Lung (tissue), 12 donors: Measurements from ENCODE around the gene ATP2B2. TPM values are rescaled to one million over a fixed set of nuclear protein-coding genes. Genes with fewer than 3 reads are reported as not detected.

Experiments used
- ATAC-seq: fragments of 200-7000 bp; cut with Tn5 transposase; one replicate; pipeline ENCODE4 v1.9.1; 2020; ENCODE audit warnings: moderate number of reproducible peaks; ENCODE audit not compliant: insufficient read depth, low FRiP score
- DNase-seq, 3 donors: peaks; one replicate each; pipeline ENCODE4 v3.0.0-alpha.2; 2013 to 2017
- H3K27ac ChIP-seq, 2 donors: one replicate each; pipeline ENCODE4 v1.5.1; 2013; ENCODE audit warnings: mild to moderate bottlenecking in 2 of 2, moderate library complexity in 2 of 2, control low read depth in 1 of 2, inconsistent platforms in 1 of 2, low read depth in 1 of 2, low read length in 1 of 2
- H3K27me3 ChIP-seq, 3 donors: one replicate each; pipeline ENCODE4 v1.5.1; 2013; ENCODE audit warnings: low read length in 2 of 3; ENCODE audit not compliant: control insufficient read depth in 3 of 3, insufficient read depth in 3 of 3
- H3K36me3 ChIP-seq, 4 donors: one replicate each; pipeline ENCODE4 v1.5.1; 2013; ENCODE audit warnings: low read length in 4 of 4, mild to moderate bottlenecking in 1 of 4, moderate library complexity in 1 of 4; ENCODE audit not compliant: control insufficient read depth in 4 of 4, insufficient read depth in 4 of 4
- H3K4me1 ChIP-seq, 5 donors: one replicate each; pipeline ENCODE4 v1.5.1; 2013; ENCODE audit warnings: low read length in 5 of 5, mild to moderate bottlenecking in 2 of 5, moderate library complexity in 1 of 5; ENCODE audit not compliant: control insufficient read depth in 5 of 5, insufficient read depth in 5 of 5
- H3K4me3 ChIP-seq: one replicate; pipeline ENCODE4 v1.5.1; 2013; ENCODE audit warnings: mild to moderate bottlenecking, control low read depth, moderate library complexity
- H3K9ac ChIP-seq, 2 donors: one replicate each; pipeline ENCODE4 v1.5.1; 2013; ENCODE audit warnings: low read length in 2 of 2, control low read depth in 1 of 2; ENCODE audit not compliant: insufficient read depth in 1 of 2
- H3K9me3 ChIP-seq, 4 donors: one replicate each; pipeline ENCODE4 v1.5.1; 2013; ENCODE audit warnings: low read length in 3 of 4, mild to moderate bottlenecking in 1 of 4, moderate library complexity in 1 of 4; ENCODE audit not compliant: control insufficient read depth in 4 of 4, insufficient read depth in 3 of 4
- WGBS, 2 donors: extraction: QIAGEN DNeasy Blood & Tissue Kit; methylation state at CpG; one replicate each; pipeline ENCODE4 v1.1.7; 2013; 5-methylcytosine and 5-hydroxymethylcytosine counted together
- polyA plus RNA-seq, 2 donors: library from polyadenylated mRNA; stranded (reverse); fragments of 200-250 nt; gene quantifications; one replicate each; pipeline ENCODE4 v1.2.1, GENCODE V29; 2013
- total RNA-seq, 2 donors: library from RNA; depleted of rRNA in 1 of 2; stranded (reverse); fragments of >200 nt in 1 of 2; gene quantifications; one replicate each; pipeline ENCODE4 v1.2.1, GENCODE V29; 2014 to 2021
- TF ChIP-seq, protein P1 (sequence below): IDR thresholded peaks from 2 replicates; pipeline ENCODE4 v1.5.1; 2012; ENCODE audit warnings: mild to moderate bottlenecking; ENCODE audit errors: control extremely low read depth, extremely low read depth
- donor health status: control.
- donor health status: control.
- donor health status: Bipolar disorder and iron deficiency.
- donor health status: healthy.
- donor health status: DM: yes; HTN: yes; CAD: no.

The ATP2B2 gene
- total and polyA plus RNA-seq, 4 donors = 0.06 TPM; not detected in 3

DNA sequence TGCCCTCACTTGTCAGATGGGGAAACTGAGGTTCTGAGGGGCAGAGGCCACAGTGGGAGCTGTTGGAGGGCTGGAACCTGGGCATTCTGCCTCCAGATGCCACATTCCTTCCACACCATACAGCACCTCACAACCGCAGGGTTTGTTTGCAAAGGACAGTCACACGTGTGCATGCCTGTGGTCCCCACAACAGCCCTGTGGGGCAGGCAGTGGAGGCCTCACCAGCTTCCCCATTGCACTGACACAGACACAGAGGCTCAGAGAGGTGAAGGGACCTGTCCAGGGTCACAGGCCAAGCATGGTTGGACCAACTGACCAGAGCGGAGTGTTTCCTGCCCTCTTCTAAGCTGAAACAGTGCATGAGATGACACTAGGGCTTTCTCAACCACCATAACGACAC, 109.3 kb downstream of the ATP2B2 start:
- Histone ChIP-seq H3K4me1 (no peaks in the 10 kb centered on the region), H3K36me3 (no peaks in the 10 kb centered on the region), H3K9me3 (no peaks in the 10 kb centered on the region), H3K27me3 (no peaks in the 10 kb centered on the region), H3K27ac (no peak overlapping the region), H3K4me3 (no peak overlapping the region), H3K9ac (no peak overlapping the region)
- TF ChIP-seq, protein P1, sequence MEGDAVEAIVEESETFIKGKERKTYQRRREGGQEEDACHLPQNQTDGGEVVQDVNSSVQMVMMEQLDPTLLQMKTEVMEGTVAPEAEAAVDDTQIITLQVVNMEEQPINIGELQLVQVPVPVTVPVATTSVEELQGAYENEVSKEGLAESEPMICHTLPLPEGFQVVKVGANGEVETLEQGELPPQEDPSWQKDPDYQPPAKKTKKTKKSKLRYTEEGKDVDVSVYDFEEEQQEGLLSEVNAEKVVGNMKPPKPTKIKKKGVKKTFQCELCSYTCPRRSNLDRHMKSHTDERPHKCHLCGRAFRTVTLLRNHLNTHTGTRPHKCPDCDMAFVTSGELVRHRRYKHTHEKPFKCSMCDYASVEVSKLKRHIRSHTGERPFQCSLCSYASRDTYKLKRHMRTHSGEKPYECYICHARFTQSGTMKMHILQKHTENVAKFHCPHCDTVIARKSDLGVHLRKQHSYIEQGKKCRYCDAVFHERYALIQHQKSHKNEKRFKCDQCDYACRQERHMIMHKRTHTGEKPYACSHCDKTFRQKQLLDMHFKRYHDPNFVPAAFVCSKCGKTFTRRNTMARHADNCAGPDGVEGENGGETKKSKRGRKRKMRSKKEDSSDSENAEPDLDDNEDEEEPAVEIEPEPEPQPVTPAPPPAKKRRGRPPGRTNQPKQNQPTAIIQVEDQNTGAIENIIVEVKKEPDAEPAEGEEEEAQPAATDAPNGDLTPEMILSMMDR = no peak
- 73 to 74% methylated on average over 4 of the region's 4 CpGs for WGBS, 2 donors
- DNase-seq (no peak), ATAC-seq (no peak)

DNA sequence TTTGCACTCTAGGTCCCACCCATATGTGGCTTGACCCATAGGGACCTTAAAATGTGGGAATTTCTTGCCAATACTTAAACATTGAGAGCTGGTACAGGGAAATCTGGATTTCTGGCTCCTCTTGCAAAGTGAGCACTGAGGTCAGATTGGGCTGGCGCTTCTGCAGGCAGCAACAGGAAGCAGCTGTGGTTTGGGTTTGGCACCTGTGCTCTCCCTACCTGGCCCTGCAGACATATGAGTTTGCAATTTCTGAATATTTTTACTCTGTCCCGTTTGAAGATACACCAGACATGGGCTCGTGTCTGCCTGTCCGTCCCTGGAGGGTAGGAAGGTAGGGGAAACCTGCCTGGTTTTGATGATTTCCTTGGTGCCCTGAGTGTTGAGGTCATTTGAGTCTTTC, 109.7 kb downstream of the ATP2B2 start:
- ATAC-seq (no peak), DNase-seq (no peak)
- no peak overlapping the region for H3K9ac ChIP-seq
- H3K4me3 ChIP-seq = no peak overlapping the region
- H3K4me1 ChIP-seq = no peaks in the 10 kb centered on the region
- H3K27ac ChIP-seq = no peak overlapping the region
- TF ChIP-seq, protein P1 = no peak
- no peaks in the 10 kb centered on the region for H3K9me3 ChIP-seq
- H3K27me3 ChIP-seq = no peaks in the 10 kb centered on the region
- WGBS, 2 donors = 41 to 60% methylated on average over 4 of the region's 4 CpGs
- no peaks in the 10 kb centered on the region for H3K36me3 ChIP-seq

DNA sequence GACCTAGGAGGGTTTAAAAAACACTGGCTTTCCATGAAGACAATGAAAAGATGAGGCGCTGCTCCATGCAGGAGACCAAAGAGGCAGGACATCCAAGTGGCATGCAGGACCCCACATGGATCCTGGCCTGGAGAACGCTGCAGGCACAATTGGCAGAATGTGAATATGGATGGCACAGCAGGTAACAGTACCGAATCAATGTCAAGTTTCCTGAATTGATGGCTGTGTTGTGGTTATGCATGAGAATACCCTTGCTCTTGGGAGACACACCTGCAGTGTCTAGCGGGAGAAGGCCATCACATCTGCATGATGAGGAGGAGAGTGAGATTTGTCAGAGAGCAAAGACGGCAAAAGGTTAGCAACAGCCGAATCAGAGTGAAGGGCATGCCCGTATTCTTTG, 110.2 kb downstream of the ATP2B2 start:
- Histone ChIP-seq H3K27me3 (no peaks in the 10 kb centered on the region), H3K4me1 (no peaks in the 10 kb centered on the region), H3K36me3 (no peaks in the 10 kb centered on the region), H3K9ac (no peak overlapping the region), H3K9me3 (no peaks in the 10 kb centered on the region), H3K27ac (no peak overlapping the region), H3K4me3 (no peak overlapping the region)
- TF ChIP-seq, protein P1 = no peak
- ATAC-seq (no peak), DNase-seq (no peak)
- 80 to 84% methylated on average over 7 of the region's 7 CpGs for WGBS, 2 donors

DNA sequence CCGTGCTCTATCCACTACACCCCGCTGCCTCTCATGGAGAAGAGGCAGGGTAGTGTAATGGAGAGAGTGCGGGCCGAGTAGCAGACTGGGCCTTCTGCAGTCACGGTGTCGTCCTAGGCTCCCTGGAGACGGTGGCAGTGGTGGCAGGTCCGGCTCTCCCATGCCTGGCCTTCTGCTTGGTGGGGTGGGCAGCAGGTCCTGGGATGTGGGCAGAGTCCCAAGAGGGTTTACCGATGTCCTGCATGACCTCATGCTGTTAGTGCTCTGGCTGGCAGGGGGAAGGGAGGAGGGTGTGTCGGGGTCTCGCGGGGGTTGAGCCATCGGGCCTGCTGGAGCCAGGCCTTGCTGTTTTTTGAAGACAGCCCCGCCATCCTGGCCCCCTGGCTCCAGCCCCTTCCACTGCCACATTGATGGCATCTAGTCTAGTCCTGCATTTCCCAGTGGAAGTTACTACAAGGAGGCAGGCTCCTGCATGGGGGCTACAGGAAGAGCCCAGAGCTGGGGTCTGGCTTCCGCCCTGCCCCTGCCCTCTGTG, 110.8 kb downstream of the ATP2B2 start:
- TF ChIP-seq, protein P1 = no peak
- DNase-seq = no peak
- WGBS, 2 donors = 90 to 96% methylated on average over 14 to 15 of the region's 15 CpGs
- Histone ChIP-seq H3K36me3 (no peaks in the 10 kb centered on the region), H3K9ac (no peak overlapping the region), H3K27ac (no peak overlapping the region), H3K4me1 (no peaks in the 10 kb centered on the region), H3K4me3 (no peak overlapping the region), H3K9me3 (no peaks in the 10 kb centered on the region), H3K27me3 (no peaks in the 10 kb centered on the region)
- no peak for ATAC-seq
